GM03348 (cell line): ENCODE results near the gene GRIN2A.

Experiments used
- DNase-seq: peaks from one replicate; pipeline ENCODE4 v3.0.0; 2012; ENCODE audit warnings: low spot score

The GRIN2A gene

GRCh38 chr16:10031955-10032354 lies 150.3 kb downstream of the GRIN2A start:
- no peak for DNase-seq

- DNase-seq: no peak
Observed at GRCh38 chr16:10031473-10031872, 150.8 kb downstream of the GRIN2A start.

- no peak for DNase-seq
Observed at GRCh38 chr16:10028644-10029043, 153.6 kb downstream of the GRIN2A start.

GRCh38 chr16:10027553-10027952 lies 154.7 kb downstream of the GRIN2A start:
- no peak for DNase-seq

- DNase-seq: no peak
Observed at GRCh38 chr16:10026593-10026992, 155.6 kb downstream of the GRIN2A start.

GRCh38 chr16:10022098-10022497 lies 160.1 kb downstream of the GRIN2A start:
- no peak for DNase-seq

GRCh38 chr16:10020866-10021265 lies 161.4 kb downstream of the GRIN2A start:
- no peak for DNase-seq

GRCh38 chr16:10016752-10017151 lies 165.5 kb downstream of the GRIN2A start:
- no peak for DNase-seq

- no peak for DNase-seq
Observed at GRCh38 chr16:10015397-10015796, 166.8 kb downstream of the GRIN2A start.

- no peak for DNase-seq
Observed at GRCh38 chr16:10013774-10014173, 168.5 kb downstream of the GRIN2A start.

GRCh38 chr16:10013364-10013763 lies 168.9 kb downstream of the GRIN2A start:
- DNase-seq: no peak

GRCh38 chr16:10009684-10010083 lies 172.5 kb downstream of the GRIN2A start:
- no peak for DNase-seq

GRCh38 chr16:10003486-10003885 lies 178.7 kb downstream of the GRIN2A start:
- no peak for DNase-seq

GRCh38 chr16:10001258-10001775 lies 180.9 kb downstream of the GRIN2A start:
- DNase-seq: no peak

- no peak for DNase-seq
Observed at GRCh38 chr16:9996221-9996620, 186.0 kb downstream of the GRIN2A start.

GRCh38 chr16:9992441-9992840 lies 189.8 kb downstream of the GRIN2A start:
- DNase-seq: no peak

GRCh38 chr16:9980981-9981380 lies 201.2 kb downstream of the GRIN2A start:
- no peak for DNase-seq

- no peak for DNase-seq
Observed at GRCh38 chr16:9978160-9978725, 204.0 kb downstream of the GRIN2A start.

- DNase-seq: no peak
Observed at GRCh38 chr16:9977333-9977897, 204.8 kb downstream of the GRIN2A start.

- no peak for DNase-seq
Observed at GRCh38 chr16:9976601-9977000, 205.6 kb downstream of the GRIN2A start.

GRCh38 chr16:9971907-9972306 lies 210.3 kb downstream of the GRIN2A start:
- no peak for DNase-seq

GRCh38 chr16:9970796-9971195 lies 211.4 kb downstream of the GRIN2A start:
- no peak for DNase-seq

GRCh38 chr16:9970244-9970643 lies 212.0 kb downstream of the GRIN2A start:
- DNase-seq: no peak

GRCh38 chr16:9969580-9969979 lies 212.6 kb downstream of the GRIN2A start:
- no peak for DNase-seq
